Ramos (cell line): Measurements from ENCODE around the gene CERS3.

Experiments
- in situ Hi-C: fragments of 300-500 bp; cut with MboI; formaldehyde crosslinking; loops from one replicate; pipeline ENCODE4 v1.14.3; 2022; ENCODE audit warnings: low sequenced_read_pairs; ENCODE audit not compliant: unreplicated experiment

Gene CERS3

GRCh38 chr15:100531823-100532327 lies 3.1 kb upstream of the CERS3 start:
- in situ Hi-C loops: no loop called here

DNA sequence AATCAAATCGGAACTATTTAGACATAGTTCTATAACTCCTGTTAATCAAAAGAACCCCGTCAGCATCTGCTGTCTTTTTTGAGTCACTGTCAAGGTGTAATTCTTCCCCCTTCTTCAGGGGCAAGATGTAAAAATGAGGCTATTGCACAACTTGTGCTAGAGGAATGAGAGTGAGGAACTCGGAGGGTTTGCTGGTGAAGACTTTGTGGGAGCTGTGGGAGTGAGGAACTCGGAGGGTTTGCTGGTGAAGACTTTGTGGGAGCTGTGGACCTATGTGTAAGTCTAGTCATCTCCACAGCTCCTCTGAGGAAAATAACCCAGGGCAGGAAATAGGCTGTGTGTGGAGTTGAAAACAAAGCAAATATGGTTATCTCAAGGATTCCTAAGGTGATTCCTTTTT lies 2.5 kb upstream of the CERS3 start:
- in situ Hi-C loops: no loop called here

DNA sequence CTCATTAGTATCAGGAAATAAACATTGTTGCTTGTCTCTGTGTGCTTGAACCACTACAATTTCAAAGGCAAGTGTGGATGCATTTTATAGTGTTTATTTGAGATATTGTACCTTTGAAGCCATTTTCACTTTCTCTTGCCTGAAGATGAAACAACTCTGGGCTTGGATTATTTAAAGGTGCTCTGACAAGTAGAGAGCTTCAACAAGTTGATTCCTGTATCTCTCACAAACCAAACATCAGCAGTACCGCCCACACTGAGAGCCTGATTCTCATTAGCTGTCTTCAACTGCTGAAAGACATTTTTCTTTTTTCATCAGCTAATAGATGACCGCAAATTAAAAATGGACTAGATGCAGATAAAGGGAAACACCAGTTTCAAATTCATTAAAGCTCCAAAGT lies 806 bp upstream of the CERS3 start:
- in situ Hi-C loops: no loop called here

- in situ Hi-C loops: no loop called here
These were observed 2.7 kb downstream of the CERS3 start for GRCh38 chr15:100526027-100526481.

- in situ Hi-C loops: no loop called here
These were observed 3.3 kb downstream of the CERS3 start for GRCh38 chr15:100525436-100525835.

- in situ Hi-C loops: no loop called here
These were observed 4.4 kb downstream of the CERS3 start for GRCh38 chr15:100524326-100524725.

- in situ Hi-C loops: no loop called here
These were observed 6.8 kb downstream of the CERS3 start for GRCh38 chr15:100521907-100522306.

DNA sequence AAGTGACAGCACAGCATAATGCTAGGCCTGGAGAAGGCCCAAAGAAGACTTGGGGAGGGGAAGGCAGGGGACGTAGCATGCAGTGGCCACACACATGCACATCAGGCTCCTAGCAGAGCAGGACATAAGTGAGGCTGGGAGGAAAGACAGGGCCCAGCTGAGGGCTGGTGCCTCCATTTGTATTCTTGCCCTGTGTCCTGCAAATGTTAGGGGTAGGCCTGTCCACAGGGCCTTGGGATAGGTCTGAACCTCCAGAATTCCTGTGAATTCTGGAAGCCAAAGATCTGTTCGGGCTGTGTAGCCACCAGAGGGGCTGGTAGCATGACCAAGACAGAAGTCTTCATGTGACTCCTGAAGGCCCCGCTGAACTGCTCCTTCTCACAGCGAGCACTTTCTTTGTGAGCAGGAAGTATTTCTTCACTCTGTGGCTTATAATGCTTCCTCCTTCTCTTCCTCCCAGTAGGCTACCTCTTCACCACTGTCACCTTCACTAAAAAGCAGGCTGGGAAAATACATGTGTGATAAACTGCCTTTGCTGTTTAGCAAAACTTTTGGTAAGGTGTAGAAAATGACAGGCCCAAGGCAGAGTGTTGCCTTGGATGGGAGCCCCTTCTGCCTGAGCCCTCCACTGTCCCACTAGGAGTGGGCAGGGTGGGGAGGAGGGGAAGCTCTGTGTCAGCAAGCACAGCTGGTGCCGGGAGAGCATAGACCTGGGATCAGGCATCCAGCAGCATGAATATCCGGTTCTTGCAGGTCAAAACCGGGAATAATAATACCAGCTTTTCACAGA lies 8.4 kb downstream of the CERS3 start:
- in situ Hi-C loops: no loop called here

DNA sequence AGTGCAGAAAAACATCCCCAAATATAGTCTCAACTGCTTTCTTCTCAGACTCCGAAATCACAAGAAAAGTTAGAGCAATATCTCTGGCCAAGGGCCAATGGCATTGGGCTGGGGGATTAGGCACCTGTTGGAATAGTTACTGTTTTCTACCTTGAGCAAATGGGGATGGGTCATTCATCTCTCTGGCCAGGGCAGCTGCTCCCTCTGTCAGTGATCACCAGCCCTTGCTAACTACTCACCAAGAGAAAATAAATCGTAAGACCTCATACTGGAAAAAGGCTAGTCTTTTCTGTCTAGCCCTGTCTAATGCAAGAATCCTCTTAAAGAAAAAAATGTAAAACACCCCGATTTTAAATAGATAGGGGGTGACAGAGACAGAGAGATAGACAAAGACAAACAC lies 10.9 kb downstream of the CERS3 start:
- in situ Hi-C loops: no loop called here

DNA sequence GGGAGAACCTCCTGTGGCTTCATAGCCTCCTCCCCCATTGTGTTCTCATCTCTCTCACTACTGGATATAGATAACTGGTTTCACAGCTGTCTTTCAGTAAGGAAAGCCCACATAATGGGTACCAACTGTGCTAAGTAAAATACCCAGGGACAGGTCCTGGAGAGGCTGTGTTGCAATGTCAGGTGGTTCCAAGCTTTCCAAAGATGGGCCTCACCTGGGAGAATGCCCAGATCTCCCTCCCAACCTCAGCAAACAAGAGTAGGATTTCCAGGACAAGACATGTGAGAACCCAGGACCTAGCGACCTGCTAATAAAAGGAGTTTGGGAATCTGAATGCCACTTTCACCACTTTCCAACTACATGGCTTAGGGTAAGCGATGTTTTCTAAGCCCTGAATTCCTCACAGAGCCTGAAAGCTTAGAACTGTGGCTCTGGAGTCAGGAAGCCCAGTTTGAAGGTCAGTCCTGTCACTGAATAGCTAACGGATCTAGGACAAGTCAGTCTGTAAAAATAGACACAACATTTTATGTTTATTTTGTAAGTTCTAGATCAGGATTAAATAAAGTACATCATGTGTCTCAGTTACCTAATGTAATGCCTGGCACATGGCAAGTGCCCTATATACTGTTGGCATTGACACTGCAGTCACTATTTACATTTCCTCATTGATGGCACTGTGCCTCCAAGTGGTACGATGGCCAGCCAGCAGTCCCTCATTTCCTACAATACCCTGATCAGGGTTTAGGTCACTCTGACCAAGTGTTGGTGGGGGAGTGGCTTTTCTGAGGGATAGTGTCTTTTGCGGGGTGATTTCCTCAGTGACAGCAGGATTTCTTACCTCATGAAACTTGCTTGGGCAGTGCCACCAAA lies 11.9 kb downstream of the CERS3 start:
- in situ Hi-C loops: no loop called here

DNA sequence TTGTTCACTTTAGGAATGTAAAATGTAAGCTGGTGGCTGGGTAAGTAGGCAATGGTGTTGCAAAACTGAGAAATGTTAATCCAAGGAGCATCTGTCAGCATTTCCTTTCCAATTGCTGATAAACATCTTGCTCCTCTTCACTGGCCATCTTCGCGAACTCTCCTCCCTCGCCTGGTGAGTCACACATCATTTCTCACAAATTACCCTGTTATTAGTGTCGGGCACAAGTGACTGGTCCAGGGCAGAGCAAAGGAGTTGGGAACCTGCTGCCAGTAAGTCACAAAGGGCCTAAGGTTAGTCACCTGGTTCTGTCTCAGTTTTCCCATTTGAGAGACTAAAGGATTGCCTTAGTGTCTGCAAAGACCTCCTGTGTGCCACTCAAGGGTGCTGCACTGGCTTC lies 13.0 kb downstream of the CERS3 start:
- in situ Hi-C loops: no loop called here

- in situ Hi-C loops: no loop called here
These were observed 20.0 kb downstream of the CERS3 start for GRCh38 chr15:100508641-100509300.

GRCh38 chr15:100502651-100503050 lies 26.1 kb downstream of the CERS3 start:
- in situ Hi-C loops: no loop called here

DNA sequence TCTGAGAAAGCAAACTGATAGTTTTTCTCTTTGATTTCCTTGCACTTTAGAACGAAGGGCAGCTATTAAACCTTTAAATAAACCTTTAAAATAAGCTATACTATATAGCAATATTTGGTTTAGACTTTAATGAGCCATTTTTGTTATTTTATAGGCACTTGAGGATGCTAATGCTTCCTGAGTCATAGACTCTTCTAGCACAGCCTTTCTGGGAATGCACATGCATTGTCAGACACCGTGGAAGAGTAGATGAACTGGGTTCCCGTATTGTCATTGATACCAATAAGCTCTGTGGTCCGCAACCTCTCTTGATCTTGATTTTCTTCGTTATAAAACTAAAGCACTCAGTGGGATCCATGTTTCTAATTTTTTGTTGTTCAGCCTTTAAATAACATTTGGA lies 27.6 kb downstream of the CERS3 start:
- in situ Hi-C loops: no loop called here

DNA sequence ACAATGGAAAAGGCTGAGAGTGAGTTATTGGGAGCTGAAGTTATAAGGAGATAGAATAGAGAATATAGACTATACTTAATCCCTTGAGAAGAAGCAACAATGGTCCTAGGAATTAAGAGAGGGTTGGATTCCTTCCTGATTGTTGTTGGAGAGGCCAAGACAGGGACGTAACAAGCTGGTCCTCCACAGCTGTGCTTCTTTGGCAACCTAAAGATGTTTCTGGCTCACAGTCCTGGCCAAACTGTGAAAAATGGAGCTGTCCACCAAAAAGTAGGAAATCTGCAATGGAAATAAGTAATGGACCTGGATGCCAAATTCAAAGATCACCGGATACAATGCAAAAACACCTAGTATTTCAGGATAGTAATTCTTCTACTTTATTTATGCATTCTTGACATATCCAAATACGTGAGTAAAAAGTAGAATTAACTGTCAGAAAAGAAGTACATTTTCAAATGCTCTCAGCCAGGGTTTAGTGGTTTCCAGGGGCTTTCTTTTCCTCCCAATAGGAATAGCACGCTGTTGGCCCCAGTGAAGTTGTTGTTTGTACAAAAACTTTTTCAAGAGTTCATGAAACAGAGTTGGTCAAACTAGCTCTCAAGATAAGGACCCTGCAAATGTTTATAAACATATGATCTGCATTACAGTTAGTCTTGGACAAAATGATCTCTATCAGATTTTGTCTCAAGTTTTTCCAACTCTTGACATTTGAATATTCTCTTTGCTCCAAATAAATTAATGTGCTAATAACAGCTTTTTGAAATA lies 28.3 kb downstream of the CERS3 start:
- in situ Hi-C loops: no loop called here

DNA sequence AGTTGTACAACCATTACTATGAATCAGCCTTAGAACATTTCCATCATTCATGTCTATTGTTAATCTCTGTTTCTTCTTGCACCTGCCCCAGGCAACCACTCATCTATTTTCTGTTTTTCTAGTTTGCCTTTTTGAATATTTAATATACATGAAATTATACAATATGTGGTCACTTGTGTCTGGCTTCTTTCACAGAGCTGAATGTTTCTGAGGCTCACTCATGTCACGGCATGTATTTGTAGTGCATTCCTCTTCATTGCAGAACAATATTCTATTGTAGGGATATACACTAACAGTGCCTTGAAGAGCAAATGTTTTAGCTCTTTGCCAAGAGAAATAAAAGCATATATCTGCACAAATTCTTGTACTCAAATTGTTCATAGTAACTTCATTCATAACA lies 32.9 kb downstream of the CERS3 start:
- in situ Hi-C loops: no loop called here

DNA sequence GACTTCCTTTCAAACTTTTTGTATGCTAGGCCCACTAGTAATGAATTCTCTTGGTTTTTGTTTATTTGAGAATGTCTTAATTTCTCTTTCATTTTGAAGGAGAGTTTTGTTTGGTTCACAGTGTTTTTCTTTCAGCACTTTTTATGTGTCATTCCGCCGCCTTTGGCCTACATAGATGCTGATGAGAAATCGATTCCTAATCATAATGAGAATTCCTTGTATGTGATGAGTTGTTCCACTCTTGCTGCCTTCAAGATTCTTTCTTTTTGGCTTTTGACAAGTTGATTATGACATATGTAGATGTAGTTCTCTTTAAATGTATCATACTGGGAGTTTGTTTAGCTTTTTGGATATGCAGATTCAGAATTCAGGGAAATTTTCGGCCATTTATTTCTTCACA lies 35.5 kb downstream of the CERS3 start:
- in situ Hi-C loops: no loop called here

- in situ Hi-C loops: no loop called here
These were observed 44.3 kb downstream of the CERS3 start for GRCh38 chr15:100484443-100484842.

GRCh38 chr15:100483370-100483769 lies 45.4 kb downstream of the CERS3 start:
- in situ Hi-C loops: no loop called here

DNA sequence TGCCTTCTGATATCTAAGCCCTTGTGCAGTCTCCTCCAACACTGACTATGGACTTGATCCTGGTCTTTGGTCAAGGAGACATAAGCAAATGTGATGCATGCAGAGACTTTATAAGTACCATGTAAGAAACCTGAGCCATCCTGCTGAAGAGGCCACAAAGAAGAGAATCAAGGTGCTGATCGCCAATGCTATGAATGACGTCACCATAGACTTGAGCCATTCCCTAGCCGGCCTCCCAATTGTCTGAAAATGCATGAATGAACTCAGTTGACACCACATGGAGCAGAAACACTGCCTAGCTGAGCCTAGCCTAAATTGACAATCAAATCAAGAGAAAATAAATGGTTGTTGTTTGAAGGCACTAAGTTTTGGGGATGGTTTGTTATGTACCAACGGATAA lies 51.9 kb downstream of the CERS3 start:
- in situ Hi-C loops: no loop called here
